AG10803 (cell line): Measurements from ENCODE around the gene INPP4A.

ENCODE experiments used
- DNase-seq: peaks from one replicate; pipeline ENCODE4 v3.0.0; 2010; ENCODE audit warnings: low read depth
- H3K4me3 ChIP-seq: 2 replicates; pipeline ENCODE4 v1.5.1; 2011; ENCODE audit warnings: mild to moderate bottlenecking, low read length, control low read depth
- CTCF ChIP-seq: conservative IDR thresholded peaks from 2 replicates; pipeline ENCODE4 v1.5.1; 2011; ENCODE audit warnings: mild to moderate bottlenecking, low read length, control low read depth, inconsistent platforms

Gene INPP4A

GRCh38 chr2:98496750-98497493, 52.3 kb downstream of the INPP4A start:
- no peak for DNase-seq
- no peak for TF ChIP-seq CTCF
- H3K4me3 ChIP-seq: no peak overlapping the region

GRCh38 chr2:98498703-98499440, 54.2 kb downstream of the INPP4A start:
- DNase-seq: no peak
- no peak overlapping the region for H3K4me3 ChIP-seq
- no peak for TF ChIP-seq CTCF

- no peak overlapping the region for H3K4me3 ChIP-seq
- no peak for DNase-seq
- TF ChIP-seq CTCF: no peak
Measured at GRCh38 chr2:98500561-98500960, 55.9 kb downstream of the INPP4A start.

- TF ChIP-seq CTCF: no peak
- no peak for DNase-seq
- no peak overlapping the region for H3K4me3 ChIP-seq
Measured at GRCh38 chr2:98501223-98501622, 56.6 kb downstream of the INPP4A start.

- no peak for TF ChIP-seq CTCF
- DNase-seq: no peak
- no peak overlapping the region for H3K4me3 ChIP-seq
Measured at GRCh38 chr2:98501876-98502275, 57.2 kb downstream of the INPP4A start.

GRCh38 chr2:98502556-98503335, 58.1 kb downstream of the INPP4A start:
- TF ChIP-seq CTCF: no peak
- no peak overlapping the region for H3K4me3 ChIP-seq
- DNase-seq: peak; percentile 76
